ENCODE results near the gene GRIK5. TPM values are rescaled to one million over a fixed set of nuclear protein-coding genes. Genes with fewer than 3 reads are reported as not detected.

GRIK5 gene
- total and polyA plus RNA-seq, 4 donors, result 0.26 to 1.6 (median 0.55) TPM

DNA sequence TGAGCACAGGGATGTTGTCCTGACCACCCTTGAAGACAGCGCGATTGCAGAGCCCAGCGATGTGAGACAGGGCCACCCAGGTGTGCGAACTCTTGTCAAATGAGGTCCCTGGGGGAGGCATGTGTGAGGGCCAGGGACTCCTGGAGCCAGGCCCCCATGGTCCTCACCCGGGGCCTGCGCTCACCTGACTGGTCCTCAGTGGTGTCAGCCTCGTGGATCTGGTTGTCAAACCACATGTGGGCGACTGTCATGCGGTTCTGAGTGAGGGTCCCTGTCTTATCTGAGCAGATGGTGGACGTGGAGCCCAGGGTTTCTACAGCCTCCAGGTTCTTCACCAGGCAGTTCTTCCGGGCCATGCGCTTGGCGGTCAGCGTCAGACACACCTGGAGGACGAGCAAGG, 88.3 kb downstream of the GRIK5 start:
- 84 to 89% methylated on average over 15 of the region's 15 CpGs for WGBS, 2 donors
- TF ChIP-seq, protein P1, sequence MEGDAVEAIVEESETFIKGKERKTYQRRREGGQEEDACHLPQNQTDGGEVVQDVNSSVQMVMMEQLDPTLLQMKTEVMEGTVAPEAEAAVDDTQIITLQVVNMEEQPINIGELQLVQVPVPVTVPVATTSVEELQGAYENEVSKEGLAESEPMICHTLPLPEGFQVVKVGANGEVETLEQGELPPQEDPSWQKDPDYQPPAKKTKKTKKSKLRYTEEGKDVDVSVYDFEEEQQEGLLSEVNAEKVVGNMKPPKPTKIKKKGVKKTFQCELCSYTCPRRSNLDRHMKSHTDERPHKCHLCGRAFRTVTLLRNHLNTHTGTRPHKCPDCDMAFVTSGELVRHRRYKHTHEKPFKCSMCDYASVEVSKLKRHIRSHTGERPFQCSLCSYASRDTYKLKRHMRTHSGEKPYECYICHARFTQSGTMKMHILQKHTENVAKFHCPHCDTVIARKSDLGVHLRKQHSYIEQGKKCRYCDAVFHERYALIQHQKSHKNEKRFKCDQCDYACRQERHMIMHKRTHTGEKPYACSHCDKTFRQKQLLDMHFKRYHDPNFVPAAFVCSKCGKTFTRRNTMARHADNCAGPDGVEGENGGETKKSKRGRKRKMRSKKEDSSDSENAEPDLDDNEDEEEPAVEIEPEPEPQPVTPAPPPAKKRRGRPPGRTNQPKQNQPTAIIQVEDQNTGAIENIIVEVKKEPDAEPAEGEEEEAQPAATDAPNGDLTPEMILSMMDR (IDR thresholded peaks at IDR 0.05; ENCODE audit: control extremely low read depth, extremely low read depth), result no peak
- no peak overlapping the region for H3K9ac ChIP-seq (ENCODE audit: insufficient read depth in 1 of 2, low read length in 2 of 2)
- no peak overlapping the region for H3K4me3 ChIP-seq
- H3K36me3 ChIP-seq (ENCODE audit: control insufficient read depth in 4 of 4, insufficient read depth in 4 of 4, low read length in 4 of 4), result no peaks in the 10 kb centered on the region
- H3K4me1 ChIP-seq (ENCODE audit: control insufficient read depth in 5 of 5, insufficient read depth in 5 of 5, low read length in 5 of 5), result no peaks in the 10 kb centered on the region
- no peak for ATAC-seq (ENCODE audit: insufficient read depth, low FRiP score)
- no peak overlapping the region for H3K27ac ChIP-seq (ENCODE audit: low read depth in 1 of 2, low read length in 1 of 2)
- DNase-seq, result no peak
- H3K9me3 ChIP-seq (ENCODE audit: control insufficient read depth in 4 of 4, insufficient read depth in 3 of 4, low read length in 3 of 4), result no peaks in the 10 kb centered on the region
- no peaks in the 10 kb centered on the region for H3K27me3 ChIP-seq (ENCODE audit: control insufficient read depth in 3 of 3, insufficient read depth in 3 of 3, low read length in 2 of 3)

GRCh38 chr19:41978470-41978869, 91.5 kb downstream of the GRIK5 start:
- TF ChIP-seq, protein P1 (IDR thresholded peaks at IDR 0.05; ENCODE audit: control extremely low read depth, extremely low read depth), result no peak
- ATAC-seq (ENCODE audit: insufficient read depth, low FRiP score), result no peak
- Histone ChIP-seq H3K9ac (ENCODE audit: insufficient read depth in 1 of 2, low read length in 2 of 2) (no peak overlapping the region), H3K27me3 (ENCODE audit: control insufficient read depth in 3 of 3, insufficient read depth in 3 of 3, low read length in 2 of 3) (peaks cover 0 to 2% (median 0%) of the 10 kb centered on the region in 3 donors), H3K36me3 (ENCODE audit: control insufficient read depth in 4 of 4, insufficient read depth in 4 of 4, low read length in 4 of 4) (no peaks in the 10 kb centered on the region), H3K4me3 (no peak overlapping the region), H3K27ac (ENCODE audit: low read depth in 1 of 2, low read length in 1 of 2) (no peak overlapping the region), H3K4me1 (ENCODE audit: control insufficient read depth in 5 of 5, insufficient read depth in 5 of 5, low read length in 5 of 5) (no peaks in the 10 kb centered on the region), H3K9me3 (ENCODE audit: control insufficient read depth in 4 of 4, insufficient read depth in 3 of 4, low read length in 3 of 4) (no peaks in the 10 kb centered on the region)
- WGBS, 2 donors, result 90% methylated on average over 17 of the region's 17 CpGs
- DNase-seq, result no peak

DNA sequence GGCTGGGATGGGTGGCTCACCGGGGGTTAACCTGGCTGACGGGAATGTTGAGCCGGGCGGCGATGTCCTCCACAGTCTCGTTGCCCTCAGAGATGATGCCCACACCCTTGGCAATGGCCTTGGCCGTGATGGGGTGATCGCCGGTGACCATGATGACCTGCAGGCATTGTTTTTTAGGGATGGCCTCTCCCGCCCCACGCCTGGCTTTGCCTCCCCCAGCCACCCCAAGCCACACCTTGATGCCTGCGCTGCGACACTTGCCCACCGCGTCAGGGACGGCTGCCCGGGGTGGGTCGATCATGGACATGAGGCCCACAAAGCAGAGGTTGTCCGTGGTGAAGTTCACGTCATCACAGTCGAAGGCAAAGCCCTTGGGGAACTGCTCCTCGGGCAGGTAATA, 92.1 kb downstream of the GRIK5 start:
- no peaks in the 10 kb centered on the region for H3K36me3 ChIP-seq (ENCODE audit: control insufficient read depth in 4 of 4, insufficient read depth in 4 of 4, low read length in 4 of 4)
- H3K27me3 ChIP-seq (ENCODE audit: control insufficient read depth in 3 of 3, insufficient read depth in 3 of 3, low read length in 2 of 3), result peaks cover 0 to 3% (median 0%) of the 10 kb centered on the region in 3 donors
- DNase-seq (no peak), ATAC-seq (ENCODE audit: insufficient read depth, low FRiP score) (no peak)
- WGBS, 2 donors, result 84 to 89% methylated on average over 20 to 22 of the region's 22 CpGs
- H3K4me1 ChIP-seq (ENCODE audit: control insufficient read depth in 5 of 5, insufficient read depth in 5 of 5, low read length in 5 of 5), result no peaks in the 10 kb centered on the region
- TF ChIP-seq, protein P1 (IDR thresholded peaks at IDR 0.05; ENCODE audit: control extremely low read depth, extremely low read depth), result no peak
- no peak overlapping the region for H3K4me3 ChIP-seq
- H3K27ac ChIP-seq (ENCODE audit: low read depth in 1 of 2, low read length in 1 of 2), result no peak overlapping the region
- H3K9me3 ChIP-seq (ENCODE audit: control insufficient read depth in 4 of 4, insufficient read depth in 3 of 4, low read length in 3 of 4), result no peaks in the 10 kb centered on the region
- H3K9ac ChIP-seq (ENCODE audit: insufficient read depth in 1 of 2, low read length in 2 of 2), result no peak overlapping the region

DNA sequence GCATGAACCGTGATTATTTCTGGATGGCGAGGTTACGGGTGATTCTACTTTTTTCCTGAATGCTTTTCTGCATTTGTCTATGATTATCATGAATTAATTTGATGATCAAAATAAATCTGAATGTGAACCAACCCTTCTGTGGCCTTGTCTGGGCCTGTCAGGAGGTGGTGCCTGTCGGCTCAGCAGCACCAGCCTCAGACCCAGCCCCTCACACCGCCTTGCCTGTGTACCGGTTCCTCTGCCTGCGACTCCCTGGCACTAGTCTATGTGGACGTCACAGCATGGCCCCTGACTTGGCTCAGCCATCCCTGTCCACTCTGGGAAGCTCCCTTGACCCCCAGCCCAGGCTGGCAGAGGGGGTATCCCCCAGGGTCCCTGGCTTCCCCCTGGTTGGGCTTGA, 95.4 kb downstream of the GRIK5 start:
- no peak for ATAC-seq (ENCODE audit: insufficient read depth, low FRiP score)
- Histone ChIP-seq H3K4me1 (ENCODE audit: control insufficient read depth in 5 of 5, insufficient read depth in 5 of 5, low read length in 5 of 5) (no peaks in the 10 kb centered on the region), H3K27me3 (ENCODE audit: control insufficient read depth in 3 of 3, insufficient read depth in 3 of 3, low read length in 2 of 3) (peaks cover 0 to 3% (median 0%) of the 10 kb centered on the region in 3 donors), H3K27ac (ENCODE audit: low read depth in 1 of 2, low read length in 1 of 2) (no peak overlapping the region), H3K4me3 (no peak overlapping the region), H3K9ac (ENCODE audit: insufficient read depth in 1 of 2, low read length in 2 of 2) (no peak overlapping the region), H3K9me3 (ENCODE audit: control insufficient read depth in 4 of 4, insufficient read depth in 3 of 4, low read length in 3 of 4) (peaks cover 0 to 2% (median 0%) of the 10 kb centered on the region in 4 donors), H3K36me3 (ENCODE audit: control insufficient read depth in 4 of 4, insufficient read depth in 4 of 4, low read length in 4 of 4) (no peaks in the 10 kb centered on the region)
- 76 to 90% methylated on average over 8 of the region's 8 CpGs for WGBS, 2 donors
- no peak for DNase-seq
- TF ChIP-seq, protein P1 (IDR thresholded peaks at IDR 0.05; ENCODE audit: control extremely low read depth, extremely low read depth), result no peak

Measured in lung (tissue), 12 donors.